ENCODE data around the gene S100A2. TPM values are rescaled to one million over a fixed set of nuclear protein-coding genes. Genes with fewer than 3 reads are reported as not detected.

S100A2 gene
- total RNA-seq, 1 donor from 2014 or later: 2.2 TPM

Other genes with a start within 250 kb of the S100A2 start
- gene PGLYRP4, start 217.0 kb downstream of the S100A2 start, total RNA-seq: not detected in 2 replicates
- gene S100A9, start 208.0 kb downstream of the S100A2 start, total RNA-seq: 0.25 and 0.90 TPM in 2 replicates
- not detected in 2 replicates for gene S100A12, start 190.2 kb downstream of the S100A2 start, total RNA-seq
- not detected in 2 replicates for gene S100A8, start 174.8 kb downstream of the S100A2 start, total RNA-seq
- not detected in 2 replicates for gene S100A7A, start 149.3 kb downstream of the S100A2 start, total RNA-seq
- not detected in 2 replicates for gene S100A7, start 105.2 kb downstream of the S100A2 start, total RNA-seq
- 377 and 1,309 TPM in 2 replicates for gene S100A6, start 29.9 kb downstream of the S100A2 start, total RNA-seq
- gene S100A5, start 24.9 kb downstream of the S100A2 start, total RNA-seq: not detected in 2 replicates
- gene S100A4, start 20.0 kb downstream of the S100A2 start, total RNA-seq: 2.0 and 35.9 TPM in 2 replicates
- 0.38 and 2.3 TPM in 2 replicates for gene S100A3, start 16.6 kb downstream of the S100A2 start, total RNA-seq
- gene S100A16, start 47.3 kb upstream of the S100A2 start, total RNA-seq: 429 and 594 TPM in 2 replicates
- 0.13 and 0.51 TPM in 2 replicates for gene S100A14, start 50.5 kb upstream of the S100A2 start, total RNA-seq
- 124 and 129 TPM in 2 replicates for gene S100A13, start 61.7 kb upstream of the S100A2 start, total RNA-seq
- gene S100A1, start 62.6 kb upstream of the S100A2 start, total RNA-seq: not detected in 2 replicates
- 20.7 and 23.1 TPM in 2 replicates for gene CHTOP, start 68.2 kb upstream of the S100A2 start, total RNA-seq
- gene SNAPIN, start 92.9 kb upstream of the S100A2 start, total RNA-seq: 54.6 and 55.5 TPM in 2 replicates
- 206 and 207 TPM in 2 replicates for gene ILF2, start 105.1 kb upstream of the S100A2 start, total RNA-seq
- gene NPR1, start 112.8 kb upstream of the S100A2 start, total RNA-seq: 9.4 and 50.6 TPM in 2 replicates
- gene INTS3, start 162.2 kb upstream of the S100A2 start, total RNA-seq: 16.4 and 20.7 TPM in 2 replicates
- gene SLC27A3, start 209.6 kb upstream of the S100A2 start, total RNA-seq: 30.4 and 56.1 TPM in 2 replicates

All from dermis microvascular lymphatic vessel endothelial cell (primary cell).